VCaP (cell line): Measurements from ENCODE around the gene ATP2A1.

Source experiments
- H3K27ac ChIP-seq: fragments of 450-650 bp; 2 replicates; pipeline ENCODE4 v1.5.1; 2017
- CTCF ChIP-seq: fragments of 450-650 bp; conservative IDR thresholded peaks from 2 replicates; pipeline ENCODE4 v1.5.1; 2017; ENCODE audit warnings: mild to moderate bottlenecking, moderate library complexity

ATP2A1 gene

GRCh38 chr16:28872952-28873351 lies 5.3 kb upstream of the ATP2A1 start:
- no peak overlapping the region for H3K27ac ChIP-seq
- no peak for TF ChIP-seq CTCF

- no peak overlapping the region for H3K27ac ChIP-seq
- peak; percentile 67 for TF ChIP-seq CTCF
These were observed 4.6 kb upstream of the ATP2A1 start for GRCh38 chr16:28873543-28874201.

- H3K27ac ChIP-seq = no peak overlapping the region
- TF ChIP-seq CTCF = no peak
These were observed 3.9 kb upstream of the ATP2A1 start for GRCh38 chr16:28874406-28874805.

- no peak for TF ChIP-seq CTCF
These were observed 2.9 kb upstream of the ATP2A1 start for GRCh38 chr16:28875134-28876018.

GRCh38 chr16:28876019-28876659 lies 2.1 kb upstream of the ATP2A1 start:
- no peak for TF ChIP-seq CTCF
- H3K27ac ChIP-seq = no peak overlapping the region

More at GRCh38 chr16:28875134-28876018, 2.9 kb upstream of the ATP2A1 start:
- no peak overlapping the region for H3K27ac ChIP-seq

GRCh38 chr16:28876973-28877654 lies 1.2 kb upstream of the ATP2A1 start:
- no peak overlapping the region for H3K27ac ChIP-seq
- TF ChIP-seq CTCF = no peak

- H3K27ac ChIP-seq = no peak overlapping the region
- no peak for TF ChIP-seq CTCF
These were observed 660 bp upstream of the ATP2A1 start for GRCh38 chr16:28877655-28878000.
